Psoas muscle (tissue), 8 donors: ENCODE results near the gene ITPR3. TPM values are rescaled to one million over a fixed set of nuclear protein-coding genes. Genes with fewer than 3 reads are reported as not detected.
"Not testable (repeated sequence)": the region's sequence is repeated elsewhere in the genome, so short reads cannot be mapped to it uniquely, and the experiment has no call there.

Experiments used
- ATAC-seq, 4 donors: fragments of 200-7000 bp; cut with Tn5 transposase; one replicate each; pipeline ENCODE4 v1.9.1; 2020; ENCODE audit warnings: moderate library complexity in 3 of 4, mild to moderate bottlenecking in 2 of 4
- DNase-seq, 2 donors: peaks; one replicate each; pipeline ENCODE4 v3.0.0-alpha.2; 2020
- H3K27ac ChIP-seq: fragments of 200-600 bp; one replicate; pipeline ENCODE4 v1.8.0; 2022
- H3K27me3 ChIP-seq, 3 donors: fragments of 200-600 bp in 1 of 3; one replicate each; pipeline versions ENCODE4 v1.6.1 to v1.8.0; 2013 to 2022; ENCODE audit warnings: low read length in 2 of 3, mild to moderate bottlenecking in 2 of 3, moderate library complexity in 1 of 3; ENCODE audit not compliant: insufficient read depth in 3 of 3
- H3K36me3 ChIP-seq, 2 donors: fragments of 200-600 bp in 1 of 2; one replicate each; pipeline versions ENCODE4 v1.6.1 to v1.8.0; 2013 to 2022; ENCODE audit warnings: low read depth in 1 of 2, mild to moderate bottlenecking in 1 of 2, moderate library complexity in 1 of 2; ENCODE audit not compliant: insufficient read depth in 1 of 2
- H3K4me1 ChIP-seq: fragments of 200-600 bp; one replicate; pipeline ENCODE4 v1.8.0; 2022
- H3K4me3 ChIP-seq: fragments of 200-600 bp; one replicate; pipeline ENCODE4 v1.8.0; 2022; ENCODE audit warnings: mild to moderate bottlenecking
- H3K9me3 ChIP-seq: fragments of 200-600 bp; one replicate; pipeline ENCODE4 v1.8.0; 2022
- CTCF ChIP-seq: fragments of 200-600 bp; IDR thresholded peaks from one replicate; pipeline ENCODE4 v1.8.0; 2022; ENCODE audit warnings: antibody characterized with exemption
- WGBS, 3 donors: extraction: QIAGEN DNeasy Blood & Tissue Kit; methylation state at CpG; one replicate each; pipeline versions ENCODE4 v1.1.6 to v1.1.7; 2013; 5-methylcytosine and 5-hydroxymethylcytosine counted together
- intact Hi-C, 2 donors: fragments of 100-400 bp; cut with DNase I; formaldehyde crosslinking; loops; one replicate each; pipeline versions ENCODE4 v1.11.0 to v1.14.2; 2022
- polyA plus RNA-seq, 3 donors: library from polyadenylated mRNA; stranded (reverse); fragments of 200-250 nt; gene quantifications; one replicate each; pipeline ENCODE4 v1.2.3, GENCODE V29; 2013
- total RNA-seq, 4 donors: library from RNA; stranded (reverse); fragmentation: NEBNext Ultra II Directional in 2 of 4; extraction: Animal tissue kit (Norgen Biotek cat#: 25700) in 2 of 4; gene quantifications; one replicate each; pipeline versions ENCODE4 v1.2.1 to v1.2.4, GENCODE V29; 2021 to 2023
- donor health status: healthy with polysubstance abuse.
- donor health status: DM: no; HTN: no; CAD: no; lungs with moderate emphysema.
- donor health status: Bipolar disorder and iron deficiency.
- donor health status: healthy.
- donor health status: DM: yes; HTN: yes; CAD: no.
- donor health status: DM: no; HTN: no; CAD: no.
- donor health status: DM: no; HTN: no; CAD: no.
- donor health status: DM: yes; HTN: yes; CAD: no.

Gene ITPR3
- total and polyA plus RNA-seq, 7 donors = 1.9 to 7.4 (median 3.8) TPM

DNA sequence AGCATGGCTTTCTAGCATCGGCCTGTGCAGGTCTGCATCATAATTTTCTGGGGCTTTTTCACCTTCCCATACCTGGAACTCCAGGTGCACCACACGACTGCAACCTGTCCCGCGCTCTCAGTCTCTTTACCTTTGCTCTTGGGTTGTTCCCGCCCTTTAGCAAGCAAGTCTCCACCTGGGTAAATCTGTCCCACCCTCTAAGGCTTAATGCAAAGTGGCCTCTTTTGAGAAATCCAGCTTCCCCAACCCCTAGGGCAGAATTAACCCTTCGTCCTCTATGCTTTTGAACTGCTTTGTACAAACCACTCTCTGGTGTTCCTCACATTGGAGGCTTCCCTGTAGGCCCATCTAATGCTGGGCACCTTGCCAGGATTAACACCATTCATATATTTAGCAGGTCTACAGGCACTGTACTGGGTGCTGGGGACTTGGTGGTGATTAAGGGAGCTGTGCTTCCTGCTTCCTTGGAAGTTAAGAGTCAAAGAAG lies 2.8 kb downstream of the ITPR3 start:
- 84 to 95% (median 91%) methylated on average over 6 of the region's 6 CpGs for WGBS, 3 donors
- DNase-seq (no peak), ATAC-seq (no peak)
- Histone ChIP-seq H3K27ac (no peak overlapping the region), H3K4me3 (no peak overlapping the region), H3K36me3 (no peaks in the 10 kb centered on the region), H3K4me1 (peaks cover 3% of the 10 kb centered on the region), H3K27me3 (peaks cover 0 to 19% (median 5%) of the 10 kb centered on the region in 3 donors), H3K9me3 (no peaks in the 10 kb centered on the region)
- TF ChIP-seq CTCF = no peak
- intact Hi-C loops = no loop called here

DNA sequence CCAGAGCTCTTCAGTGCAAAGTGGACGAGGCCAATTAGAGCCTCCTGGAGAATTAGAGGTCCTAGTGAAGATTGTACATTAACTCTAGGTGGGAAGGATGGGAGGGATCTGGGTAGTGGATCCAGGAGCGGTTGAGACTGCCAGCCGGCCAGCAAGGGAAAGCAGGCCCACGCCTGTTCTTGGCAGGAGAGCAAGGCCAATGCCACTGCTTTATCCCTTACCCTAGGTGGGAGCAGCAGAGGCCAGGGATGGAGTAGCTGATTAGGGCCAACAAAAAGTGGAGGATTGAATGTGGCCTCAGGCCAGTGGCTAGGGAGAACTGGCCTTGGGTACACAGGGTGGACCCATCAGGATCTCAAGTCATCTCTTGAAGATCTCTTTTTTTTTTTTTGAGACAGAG lies 3.7 kb downstream of the ITPR3 start:
- WGBS, 3 donors = 82 to 90% (median 85%) methylated on average over 4 of the region's 4 CpGs
- DNase-seq (no peak), ATAC-seq (no peak)
- Histone ChIP-seq H3K4me3 (no peak overlapping the region), H3K27me3 (peaks cover 0 to 19% (median 5%) of the 10 kb centered on the region in 3 donors), H3K36me3 (no peaks in the 10 kb centered on the region), H3K4me1 (peaks cover 3% of the 10 kb centered on the region), H3K9me3 (no peaks in the 10 kb centered on the region), H3K27ac (no peak overlapping the region)
- intact Hi-C loops = no loop called here
- TF ChIP-seq CTCF = no peak

GRCh38 chr6:33627876-33628275 lies 6.8 kb downstream of the ITPR3 start:
- no peaks in the 10 kb centered on the region for H3K27me3 ChIP-seq
- intact Hi-C loops = no loop called here
- DNase-seq = no peak
- H3K9me3 ChIP-seq = no peaks in the 10 kb centered on the region
- no peak overlapping the region for H3K27ac ChIP-seq
- H3K4me1 ChIP-seq = no peaks in the 10 kb centered on the region
- no peak for TF ChIP-seq CTCF
- no peak overlapping the region for H3K4me3 ChIP-seq
- WGBS, 3 donors = 61 to 72% (median 66%) methylated on average over 5 of the region's 5 CpGs
- no peak for ATAC-seq
- no peaks in the 10 kb centered on the region for H3K36me3 ChIP-seq

- no peaks in the 10 kb centered on the region for H3K27me3 ChIP-seq
- no peak overlapping the region for H3K27ac ChIP-seq
- no peaks in the 10 kb centered on the region for H3K9me3 ChIP-seq
- DNase-seq (no peak), ATAC-seq (no peak)
- 85 to 86% (median 86%) methylated on average over 7 of the region's 7 CpGs for WGBS, 3 donors
- intact Hi-C loops = no loop called here
- no peak overlapping the region for H3K4me3 ChIP-seq
- H3K4me1 ChIP-seq = no peaks in the 10 kb centered on the region
- TF ChIP-seq CTCF = no peak
- H3K36me3 ChIP-seq = no peaks in the 10 kb centered on the region
Observed at GRCh38 chr6:33628401-33628964, 7.4 kb downstream of the ITPR3 start.

GRCh38 chr6:33630014-33630413 lies 8.9 kb downstream of the ITPR3 start:
- DNase-seq = no peak
- Histone ChIP-seq H3K36me3 (no peaks in the 10 kb centered on the region), H3K9me3 (no peaks in the 10 kb centered on the region), H3K27ac (no peak overlapping the region), H3K4me1 (peaks cover 10% of the 10 kb centered on the region), H3K4me3 (no peak overlapping the region), H3K27me3 (no peaks in the 10 kb centered on the region)
- no peak for TF ChIP-seq CTCF
- WGBS, 3 donors = 79 to 84% (median 80%) methylated on average over 10 of the region's 10 CpGs
- no peak for ATAC-seq
- intact Hi-C loops = loop anchor here in 1 of 2 donors (5.0 kb wide), 1 partner anchor 43 kb away; no protein-coding TSS in a partner anchor

GRCh38 chr6:33631521-33631920 lies 10.4 kb downstream of the ITPR3 start:
- not testable (repeated sequence) for ATAC-seq, DNase-seq, H3K4me1 ChIP-seq, H3K9me3 ChIP-seq, H3K27me3 ChIP-seq, H3K36me3 ChIP-seq, H3K27ac ChIP-seq, H3K4me3 ChIP-seq
- WGBS, 3 donors = 93 to 95% (median 94%) methylated on average over 13 of the region's 13 CpGs
- intact Hi-C loops = loop anchor here in 1 of 2 donors (5.0 kb wide), 1 partner anchor 44 kb away; no protein-coding TSS in a partner anchor
